Breast epithelium (tissue), 4 donors: ENCODE data around the gene RBMS2. TPM values are rescaled to one million over a fixed set of nuclear protein-coding genes. Genes with fewer than 3 reads are reported as not detected.

Source experiments
- DNase-seq, 2 donors: peaks; one replicate each; pipeline ENCODE4 v3.0.0-alpha.2; 2019; ENCODE audit warnings: low spot score in 2 of 2
- H3K27ac ChIP-seq, 2 donors: fragments of 200-600 bp; sonication (generic) in 1 of 2; one replicate each; pipeline ENCODE4 v1.5.1; 2016 to 2019; ENCODE audit warnings: mild to moderate bottlenecking in 1 of 2
- H3K27me3 ChIP-seq, 2 donors: fragments of 200-600 bp; sonication (generic) in 1 of 2; one replicate each; pipeline versions ENCODE4 v1.5.1 to v1.6.0; 2017 to 2019; ENCODE audit warnings: control low read depth in 1 of 2, mild to moderate bottlenecking in 1 of 2
- H3K36me3 ChIP-seq: fragments of 200-600 bp; one replicate; pipeline ENCODE4 v1.5.1; 2019
- H3K4me1 ChIP-seq, 2 donors: fragments of 200-600 bp; sonication (generic); one replicate each; pipeline ENCODE4 v1.5.1; 2016 to 2019; ENCODE audit warnings: control low read depth in 1 of 2
- H3K4me3 ChIP-seq, 3 donors: fragments of 200-600 bp; sonication (generic); 1 replicate in 2 of 3; 2 replicates in 1 of 3; pipeline ENCODE4 v1.5.1; 2016 to 2019; ENCODE audit warnings: mild to moderate bottlenecking in 3 of 3, moderate library complexity in 2 of 3
- H3K9me3 ChIP-seq, 2 donors: fragments of 200-600 bp; sonication (generic) in 1 of 2; one replicate each; pipeline ENCODE4 v1.5.1; 2016 to 2019; ENCODE audit warnings: control low read depth in 1 of 2
- POLR2A ChIP-seq: fragments of 450-650 bp; IDR thresholded peaks from one replicate; pipeline ENCODE4 v1.6.1; 2016; ENCODE audit warnings: antibody characterized with exemption, mild to moderate bottlenecking, moderate library complexity
- POLR2AphosphoS5 ChIP-seq, 3 donors: sonication (generic); formaldehyde crosslinking; IDR thresholded peaks; one replicate each; pipeline ENCODE4 v1.6.1; 2017; ENCODE audit warnings: antibody characterized with exemption in 3 of 3
- intact Hi-C: fragments of 100-400 bp; cut with DNase I; formaldehyde crosslinking; loops from one replicate; pipeline ENCODE4 v1.15.1; 2023; ENCODE audit warnings: low total_unique reads
- total RNA-seq, 3 donors: library from RNA; depleted of rRNA; stranded (reverse); fragments of >200 nt; gene quantifications; one replicate each; pipeline ENCODE4 v1.1.0, GENCODE V29; 2016
- TF ChIP-seq, protein P1 (sequence below), 3 donors: fragments of 450-650 bp; IDR thresholded peaks; one replicate each; pipeline ENCODE4 v1.5.1; 2016 to 2017; ENCODE audit warnings: antibody characterized with exemption in 3 of 3, mild to moderate bottlenecking in 3 of 3, moderate library complexity in 3 of 3

Gene RBMS2
- total RNA-seq, 3 donors from 2014 or later, result 22.9 to 27.5 (median 27.2) TPM

DNA sequence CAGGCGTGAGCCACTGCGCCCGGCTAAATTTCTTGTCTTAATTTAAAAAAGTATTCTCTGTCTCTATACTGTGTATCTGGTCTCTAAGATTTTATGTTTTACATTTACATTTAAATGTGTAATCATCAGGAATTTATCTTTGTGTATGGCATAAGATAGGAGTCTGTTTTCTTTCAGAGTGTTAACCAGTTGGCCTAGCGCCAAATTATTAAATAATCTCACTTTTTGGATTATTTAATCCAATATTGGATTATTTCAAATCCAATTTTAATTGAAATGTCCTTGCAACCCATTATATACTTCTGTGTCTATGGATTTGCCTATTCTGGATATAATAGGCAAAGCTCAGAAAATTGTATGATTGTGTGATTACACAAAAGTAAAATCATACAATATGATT, 63.5 kb downstream of the RBMS2 start:
- no peaks in the 10 kb centered on the region for H3K27me3 ChIP-seq
- intact Hi-C loops, result no loop called here
- no peaks in the 10 kb centered on the region for H3K4me1 ChIP-seq
- no peaks in the 10 kb centered on the region for H3K9me3 ChIP-seq
- no peak overlapping the region for H3K4me3 ChIP-seq
- DNase-seq, result no peak
- no peak overlapping the region for H3K27ac ChIP-seq
- H3K36me3 ChIP-seq, result peaks cover 16% of the 10 kb centered on the region
- TF ChIP-seq POLR2A (no peak), POLR2AphosphoS5 (IDR thresholded peaks at IDR 0.05) (no peak)
- TF ChIP-seq, protein P1, sequence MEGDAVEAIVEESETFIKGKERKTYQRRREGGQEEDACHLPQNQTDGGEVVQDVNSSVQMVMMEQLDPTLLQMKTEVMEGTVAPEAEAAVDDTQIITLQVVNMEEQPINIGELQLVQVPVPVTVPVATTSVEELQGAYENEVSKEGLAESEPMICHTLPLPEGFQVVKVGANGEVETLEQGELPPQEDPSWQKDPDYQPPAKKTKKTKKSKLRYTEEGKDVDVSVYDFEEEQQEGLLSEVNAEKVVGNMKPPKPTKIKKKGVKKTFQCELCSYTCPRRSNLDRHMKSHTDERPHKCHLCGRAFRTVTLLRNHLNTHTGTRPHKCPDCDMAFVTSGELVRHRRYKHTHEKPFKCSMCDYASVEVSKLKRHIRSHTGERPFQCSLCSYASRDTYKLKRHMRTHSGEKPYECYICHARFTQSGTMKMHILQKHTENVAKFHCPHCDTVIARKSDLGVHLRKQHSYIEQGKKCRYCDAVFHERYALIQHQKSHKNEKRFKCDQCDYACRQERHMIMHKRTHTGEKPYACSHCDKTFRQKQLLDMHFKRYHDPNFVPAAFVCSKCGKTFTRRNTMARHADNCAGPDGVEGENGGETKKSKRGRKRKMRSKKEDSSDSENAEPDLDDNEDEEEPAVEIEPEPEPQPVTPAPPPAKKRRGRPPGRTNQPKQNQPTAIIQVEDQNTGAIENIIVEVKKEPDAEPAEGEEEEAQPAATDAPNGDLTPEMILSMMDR (IDR thresholded peaks at IDR 0.05), result no peak

DNA sequence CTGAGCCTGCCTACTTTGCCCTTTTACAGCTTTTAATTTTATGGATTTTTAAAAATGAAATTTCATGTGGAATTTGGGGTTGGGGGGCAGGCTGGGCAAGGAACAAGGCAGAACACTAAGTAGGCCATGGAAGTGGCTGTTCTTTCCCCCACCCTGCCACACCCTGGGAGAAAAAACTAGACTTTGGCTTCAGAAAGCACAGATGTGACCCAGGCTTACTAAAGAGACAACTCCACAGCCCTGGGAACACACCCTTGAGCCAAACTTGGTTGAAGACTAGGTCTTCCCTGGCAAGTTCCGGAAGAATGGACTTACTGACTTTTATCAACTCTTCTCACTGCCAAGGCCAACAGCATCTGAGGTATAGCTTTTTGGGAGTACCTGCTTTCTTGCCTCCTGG, 68.2 kb downstream of the RBMS2 start:
- TF ChIP-seq POLR2AphosphoS5 (IDR thresholded peaks at IDR 0.05) (no peak), POLR2A (no peak)
- TF ChIP-seq, protein P1 (IDR thresholded peaks at IDR 0.05), result no peak
- no peaks in the 10 kb centered on the region for H3K27me3 ChIP-seq
- H3K4me3 ChIP-seq, result no peak overlapping the region
- no peaks in the 10 kb centered on the region for H3K9me3 ChIP-seq
- no peaks in the 10 kb centered on the region for H3K4me1 ChIP-seq
- intact Hi-C loops, result no loop called here
- DNase-seq, result no peak
- peaks cover 7% of the 10 kb centered on the region for H3K36me3 ChIP-seq
- no peak overlapping the region for H3K27ac ChIP-seq

DNA sequence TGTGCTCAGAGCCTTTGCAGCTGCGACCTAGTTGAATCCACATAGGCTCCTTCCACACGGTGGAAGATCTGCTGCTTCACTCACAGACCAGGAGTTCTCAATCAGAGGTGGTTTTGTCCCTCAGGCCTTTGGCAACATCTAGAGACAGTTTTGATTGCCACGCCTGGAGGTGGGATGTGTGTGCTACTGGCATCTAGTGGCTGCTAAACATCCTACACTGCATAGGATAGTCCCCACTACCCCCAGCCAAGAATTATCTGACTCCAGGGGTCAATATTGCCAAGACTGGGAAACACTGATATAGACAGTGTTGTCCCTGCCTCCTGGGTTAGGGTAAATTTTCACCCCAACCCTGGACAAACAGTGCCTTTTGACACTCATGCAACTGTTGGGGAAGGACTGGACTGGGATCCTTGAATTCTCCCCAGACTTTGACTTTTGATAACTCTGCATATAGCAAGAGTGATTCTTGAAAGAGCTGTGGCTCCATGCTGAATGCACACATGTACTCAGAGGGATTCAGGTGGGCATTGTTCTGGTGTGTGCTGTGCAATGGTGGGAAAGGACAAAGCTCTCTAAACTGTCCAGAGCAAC, 68.7 kb downstream of the RBMS2 start:
- H3K4me3 ChIP-seq, result no peak overlapping the region
- intact Hi-C loops, result no loop called here

DNA sequence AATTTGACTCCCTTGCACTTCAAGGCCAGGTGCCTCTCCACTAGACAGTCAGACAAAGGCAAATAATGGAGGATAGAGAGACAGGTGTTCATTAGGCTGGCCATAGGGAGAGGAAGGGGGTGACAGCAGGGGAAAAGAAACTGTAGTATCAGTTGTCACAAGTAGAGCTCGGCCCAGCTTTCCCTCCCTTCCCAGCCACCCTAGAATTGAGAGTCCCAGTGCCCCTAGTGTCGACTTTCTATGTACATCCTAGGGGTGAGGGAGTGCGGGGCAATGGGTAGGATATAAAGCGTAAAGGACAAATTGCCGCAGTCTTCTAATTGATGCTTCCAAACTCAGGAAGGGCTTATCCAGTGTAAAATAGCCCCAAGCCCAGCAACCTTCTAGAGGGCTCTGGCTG, 69.5 kb downstream of the RBMS2 start:
- Histone ChIP-seq H3K27me3 (no peaks in the 10 kb centered on the region), H3K36me3 (peaks cover 7% of the 10 kb centered on the region), H3K4me3 (no peak overlapping the region), H3K4me1 (no peaks in the 10 kb centered on the region), H3K9me3 (no peaks in the 10 kb centered on the region), H3K27ac (no peak overlapping the region)
- DNase-seq, result no peak
- intact Hi-C loops, result no loop called here
- TF ChIP-seq POLR2AphosphoS5 (IDR thresholded peaks at IDR 0.05) (no peak), POLR2A (no peak)
- TF ChIP-seq, protein P1 (IDR thresholded peaks at IDR 0.05), result no peak

More for the DNA sequence above, 68.7 kb downstream of the RBMS2 start:
- Histone ChIP-seq H3K4me1 (no peaks in the 10 kb centered on the region), H3K9me3 (no peaks in the 10 kb centered on the region), H3K36me3 (peaks cover 7% of the 10 kb centered on the region), H3K27me3 (no peaks in the 10 kb centered on the region), H3K27ac (no peak overlapping the region)
- no peak for DNase-seq
- TF ChIP-seq POLR2AphosphoS5 (IDR thresholded peaks at IDR 0.05), result no peak
- TF ChIP-seq POLR2A, result no peak
- TF ChIP-seq, protein P1 (IDR thresholded peaks at IDR 0.05), result no peak

DNA sequence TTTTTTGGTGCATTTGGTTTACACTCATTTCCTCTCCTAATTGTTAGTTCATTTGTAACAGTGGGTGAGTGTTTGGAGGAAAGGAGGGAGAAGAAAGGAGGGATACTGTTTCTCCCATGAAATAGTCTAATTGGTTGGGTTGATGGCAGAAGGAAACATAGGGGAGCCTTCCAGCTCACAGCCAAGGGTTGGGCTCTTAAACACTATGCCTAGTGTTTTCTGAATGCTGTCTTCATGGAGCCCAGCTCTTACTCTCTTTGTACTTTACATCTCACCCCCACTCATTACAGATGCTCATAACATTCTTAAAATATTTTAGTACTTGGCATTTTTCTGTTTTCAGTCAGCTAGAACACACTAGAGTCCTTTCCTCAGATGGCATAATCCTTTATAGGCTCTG, 70.3 kb downstream of the RBMS2 start:
- H3K36me3 ChIP-seq, result peaks cover 7% of the 10 kb centered on the region
- H3K9me3 ChIP-seq, result no peaks in the 10 kb centered on the region
- intact Hi-C loops, result no loop called here
- DNase-seq, result no peak
- no peaks in the 10 kb centered on the region for H3K27me3 ChIP-seq
- no peak overlapping the region for H3K27ac ChIP-seq
- no peaks in the 10 kb centered on the region for H3K4me1 ChIP-seq
- TF ChIP-seq, protein P1 (IDR thresholded peaks at IDR 0.05), result no peak
- TF ChIP-seq POLR2AphosphoS5 (IDR thresholded peaks at IDR 0.05) (no peak), POLR2A (no peak)
- no peak overlapping the region for H3K4me3 ChIP-seq
